MM.1S (cell line): ENCODE measurements around the gene NIFK.

Source experiments
- CTCF ChIP-seq: fragments of 300-600 bp; sonication (generic); IDR thresholded peaks from 2 replicates; pipeline ENCODE4 v1.5.1; 2016; ENCODE audit warnings: antibody characterized with exemption, low read length, mixed read lengths
- EZH2 ChIP-seq: fragments of 300-600 bp; sonication (generic); optimal IDR thresholded peaks from 2 replicates; pipeline ENCODE3; 2017; ENCODE audit warnings: low read depth, mild to moderate bottlenecking, antibody characterized with exemption, low read length, mixed read lengths

- TF ChIP-seq CTCF: peak; percentile 35
- no peak for TF ChIP-seq EZH2
Measured at GRCh38 chr2:121748202-121748601, 11.5 kb upstream of the NIFK start.
